ENCODE results near the gene PPA1.

- TF ChIP-seq CTCF (IDR thresholded peaks at IDR 0.05): no peak
- TF ChIP-seq POLR2A (IDR thresholded peaks at IDR 0.05): no peak
Observed at GRCh38 chr10:70232859-70233108, 445 bp downstream of the PPA1 start.

All from uterus (tissue), 2 donors.